A549 treated with AZD2906 at 1 μM for 4 hours (cell line): ENCODE results near the gene NT5C. TPM values are rescaled to one million over a fixed set of nuclear protein-coding genes. Genes with fewer than 3 reads are reported as not detected.

Source experiments
- total RNA-seq: library from RNA; stranded (reverse); fragments of 200-300 nt; extraction: Qiagen RNA extraction; gene quantifications from 5 replicates; pipeline ENCODE4 v1.2.3, GENCODE V29; 2022

NT5C gene
- total RNA-seq: 80.5 to 130 TPM (median 129 TPM) in 5 replicates

GRCh38 chr17:75131278-75132017 is at the start of gene NT5C:
TSS of gene NT5C (minus strand) at chr17:75131742. CDS start at chr17:75131707, 35 bp downstream.

DNA sequence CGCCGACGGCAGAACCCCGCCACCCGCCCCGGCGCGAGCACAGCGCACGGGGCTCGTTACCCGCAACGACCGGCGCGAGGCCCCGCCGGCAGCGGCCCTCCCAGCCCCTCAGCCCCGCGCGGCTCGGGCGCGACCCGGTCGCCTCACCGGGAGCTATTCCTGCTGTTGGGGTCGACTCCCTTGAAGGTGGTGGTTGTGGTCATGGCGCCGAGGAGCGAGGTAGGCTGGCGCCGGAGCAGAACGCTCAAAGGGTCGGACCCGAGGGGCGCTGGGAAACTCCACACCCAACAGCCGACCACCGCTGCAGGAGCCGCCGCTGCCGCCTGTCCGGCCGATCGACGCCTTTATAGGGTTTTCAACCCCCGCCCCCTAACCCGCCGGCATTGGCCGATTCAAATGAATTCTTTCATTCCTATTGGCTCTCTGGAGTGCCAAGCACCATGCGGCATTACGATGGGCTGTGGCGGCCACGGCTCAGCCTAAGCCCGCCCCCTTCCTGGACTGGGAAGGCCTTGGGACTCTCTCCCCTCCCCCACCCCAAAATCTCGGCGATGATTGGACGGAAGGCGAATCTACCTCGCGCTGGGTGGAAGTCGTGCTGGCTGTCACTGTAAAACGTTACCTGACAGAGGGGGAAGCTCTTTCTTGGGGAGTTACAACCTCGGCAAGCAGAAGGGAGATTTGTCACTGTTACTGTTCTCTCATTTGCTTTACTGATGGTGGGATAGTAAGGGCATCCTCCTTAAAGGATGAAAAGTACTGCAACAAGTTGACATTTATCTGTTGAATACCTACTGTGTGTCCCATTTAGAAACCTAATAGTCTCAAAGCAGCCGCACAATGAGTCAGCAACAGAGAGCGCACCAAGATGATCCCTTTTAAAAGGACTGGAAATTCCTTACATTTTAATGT is 22.9 kb upstream of the NT5C start, which contains the start of gene JPT1:
TSS of gene JPT1 (minus strand) at position 318 of the 912 bp plus-strand sequence. CDS start at position 203, 115 bp downstream.

GRCh38 chr17:75109407-75110233 is 21.9 kb downstream of the NT5C start, which contains the start of gene ARMC7:
TSS of gene ARMC7 (plus strand) at chr17:75109969. CDS start at chr17:75110289, 320 bp downstream.

GRCh38 chr17:75087558-75088453 is 43.7 kb downstream of the NT5C start, which contains the start of gene SLC16A5:
TSS of gene SLC16A5 (plus strand) at chr17:75087954. CDS start at chr17:75093637, 5,683 bp downstream.

Other genes starting within 250 kb of the NT5C start
- not detected in 5 replicates for gene FADS6, start 238.1 kb downstream of the NT5C start, total RNA-seq
- 0.06 to 0.13 TPM (median 0.11 TPM) in 5 replicates for gene USH1G, start 208.5 kb downstream of the NT5C start, total RNA-seq
- 0.05 to 0.06 TPM in 2 of 5 replicates, not detected in the others for gene OTOP2, start 207.5 kb downstream of the NT5C start, total RNA-seq
- not detected in 5 replicates for gene OTOP3, start 195.8 kb downstream of the NT5C start, total RNA-seq
- 13.2 to 20.3 TPM (median 19.5 TPM) in 5 replicates for gene HID1, start 159.0 kb downstream of the NT5C start, total RNA-seq
- gene CDR2L, start 144.1 kb downstream of the NT5C start, total RNA-seq: 72.0 to 93.7 TPM (median 89.5 TPM) in 5 replicates
- 69.5 to 86.3 TPM (median 76.3 TPM) in 5 replicates for gene MRPL58, start 119.1 kb downstream of the NT5C start, total RNA-seq
- 481 to 554 TPM (median 491 TPM) in 5 replicates for gene ATP5PD, start 84.8 kb downstream of the NT5C start, total RNA-seq
- gene KCTD2, start 84.5 kb downstream of the NT5C start, total RNA-seq: 30.4 to 32.3 TPM (median 30.9 TPM) in 5 replicates
- gene SLC16A5, start 43.8 kb downstream of the NT5C start, total RNA-seq: 23.0 to 32.9 TPM (median 30.2 TPM) in 5 replicates
- gene ARMC7, start 21.8 kb downstream of the NT5C start, total RNA-seq: 16.2 to 20.4 TPM (median 17.2 TPM) in 5 replicates
- gene JPT1, start 22.8 kb upstream of the NT5C start, total RNA-seq: 717 to 784 TPM (median 726 TPM) in 5 replicates
- 311 to 373 TPM (median 352 TPM) in 5 replicates for gene SUMO2, start 51.2 kb upstream of the NT5C start, total RNA-seq
- gene NUP85, start 73.9 kb upstream of the NT5C start, total RNA-seq: 90.5 to 105 TPM (median 96.6 TPM) in 5 replicates
- 24.1 to 29.9 TPM (median 26.3 TPM) in 5 replicates for gene GGA3, start 129.9 kb upstream of the NT5C start, total RNA-seq
- 155 to 180 TPM (median 169 TPM) in 5 replicates for gene MRPS7, start 130.1 kb upstream of the NT5C start, total RNA-seq
- 35.3 to 40.6 TPM (median 38.8 TPM) in 5 replicates for gene MIF4GD, start 139.5 kb upstream of the NT5C start, total RNA-seq
- gene SLC25A19, start 157.7 kb upstream of the NT5C start, total RNA-seq: 15.5 to 19.3 TPM (median 17.8 TPM) in 5 replicates